Stomach (tissue), 4 donors: ENCODE data around the gene LSM5.

Experiments
- POLR2A ChIP-seq, 4 donors: fragments of 450-650 bp; IDR thresholded peaks; one replicate each; pipeline ENCODE4 v1.6.1; 2016; ENCODE audit warnings: antibody characterized with exemption in 4 of 4, control low read depth in 2 of 4, mild to moderate bottlenecking in 1 of 4, moderate library complexity in 1 of 4
- TF ChIP-seq, protein P1 (sequence below), 7 experiments: fragments of 450-650 bp in 4 of 7; fragments of 200-600 bp in 3 of 7; sonication (generic) in 3 of 7; IDR thresholded peaks; one replicate each; pipeline ENCODE4 v1.5.1; 2016 to 2019; ENCODE audit warnings: antibody characterized with exemption in 7 of 7, control low read depth in 2 of 7, mild to moderate bottlenecking in 1 of 7

DNA sequence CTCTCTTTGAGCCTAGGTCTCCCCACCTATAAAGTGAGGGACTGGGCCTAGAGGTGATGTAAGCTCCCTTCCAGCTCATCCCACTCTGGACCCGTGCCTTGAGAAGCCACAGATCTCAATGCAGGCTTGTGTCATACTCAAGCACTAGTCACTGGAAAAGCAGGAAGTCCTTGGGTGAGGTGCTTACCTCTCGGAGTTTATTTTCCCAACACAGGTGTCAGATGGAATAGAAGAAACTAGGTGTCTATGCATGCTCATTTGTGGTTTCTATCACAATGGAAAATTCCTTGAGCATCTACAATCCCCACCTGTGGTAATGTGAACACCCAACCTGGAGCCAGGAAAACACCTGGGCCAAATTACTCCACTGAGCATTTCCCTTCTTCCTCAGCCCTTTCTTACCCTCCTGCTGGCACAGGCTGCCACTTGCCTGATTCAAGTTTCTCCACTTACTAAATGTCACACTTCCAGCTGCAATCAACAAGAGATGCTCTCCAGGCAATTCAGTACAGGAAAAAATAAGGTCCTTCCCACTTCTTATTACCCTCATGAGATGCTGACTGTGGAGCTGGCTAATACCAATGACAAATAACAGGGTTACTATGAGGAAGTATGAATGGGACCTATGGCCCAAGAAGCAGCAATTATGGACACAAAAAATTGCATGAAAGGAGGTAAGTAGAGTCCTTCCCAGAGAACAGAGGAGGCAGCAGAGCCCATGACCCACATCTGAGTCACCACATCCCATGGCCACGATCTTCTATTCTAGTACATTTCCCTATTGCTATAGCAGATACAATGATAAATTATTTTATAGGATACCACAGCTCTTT is 13.1 kb downstream of the LSM5 start:
- TF ChIP-seq, protein P1, sequence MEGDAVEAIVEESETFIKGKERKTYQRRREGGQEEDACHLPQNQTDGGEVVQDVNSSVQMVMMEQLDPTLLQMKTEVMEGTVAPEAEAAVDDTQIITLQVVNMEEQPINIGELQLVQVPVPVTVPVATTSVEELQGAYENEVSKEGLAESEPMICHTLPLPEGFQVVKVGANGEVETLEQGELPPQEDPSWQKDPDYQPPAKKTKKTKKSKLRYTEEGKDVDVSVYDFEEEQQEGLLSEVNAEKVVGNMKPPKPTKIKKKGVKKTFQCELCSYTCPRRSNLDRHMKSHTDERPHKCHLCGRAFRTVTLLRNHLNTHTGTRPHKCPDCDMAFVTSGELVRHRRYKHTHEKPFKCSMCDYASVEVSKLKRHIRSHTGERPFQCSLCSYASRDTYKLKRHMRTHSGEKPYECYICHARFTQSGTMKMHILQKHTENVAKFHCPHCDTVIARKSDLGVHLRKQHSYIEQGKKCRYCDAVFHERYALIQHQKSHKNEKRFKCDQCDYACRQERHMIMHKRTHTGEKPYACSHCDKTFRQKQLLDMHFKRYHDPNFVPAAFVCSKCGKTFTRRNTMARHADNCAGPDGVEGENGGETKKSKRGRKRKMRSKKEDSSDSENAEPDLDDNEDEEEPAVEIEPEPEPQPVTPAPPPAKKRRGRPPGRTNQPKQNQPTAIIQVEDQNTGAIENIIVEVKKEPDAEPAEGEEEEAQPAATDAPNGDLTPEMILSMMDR (IDR thresholded peaks at IDR 0.05): no peak
- TF ChIP-seq POLR2A (IDR thresholded peaks at IDR 0.05): no peak
